ENCODE data around the gene S100A11. TPM values are rescaled to one million over a fixed set of nuclear protein-coding genes. Genes with fewer than 3 reads are reported as not detected.

Gene S100A11
- polyA plus RNA-seq, 1 experiment, result 1,269 TPM

GRCh38 chr1:152071123-152071522 is 34.3 kb upstream of the S100A11 start:
- no peak for TF ChIP-seq CTCF (IDR thresholded peaks at IDR 0.05; ENCODE audit: insufficient read depth, low read depth, low read length)
- no peak overlapping the region for H3K4me3 ChIP-seq (ENCODE audit: low read depth, low read length)
- ChIA-PET CTCF (interaction anchor here (0.9 kb wide), 1 partner anchor 71 kb away, joined by 3 read pairs; no protein-coding TSS in a partner anchor), POLR2A (no interaction called here)
- no peaks in the 10 kb centered on the region for H3K36me3 ChIP-seq (ENCODE audit: control insufficient read depth, insufficient read depth, low read length)
- H3K27me3 ChIP-seq (ENCODE audit: control insufficient read depth, insufficient read depth, low read length), result peaks cover 2% of the 10 kb centered on the region; the same call in 1 of the 2 replicates
- DNase-seq (ENCODE audit: low read depth), result no peak

GRCh38 chr1:152067929-152068328 is 31.1 kb upstream of the S100A11 start:
- peaks cover 2% of the 10 kb centered on the region; the same call in 1 of the 2 replicates for H3K27me3 ChIP-seq (ENCODE audit: control insufficient read depth, insufficient read depth, low read length)
- ChIA-PET CTCF (interaction anchor here (0.8 to 2.0 kb wide), 2 partner anchors 15 kb away, joined by 3 to 8 read pairs; no protein-coding TSS in a partner anchor), POLR2A (no interaction called here)
- DNase-seq (ENCODE audit: low read depth), result no peak
- H3K36me3 ChIP-seq (ENCODE audit: control insufficient read depth, insufficient read depth, low read length), result no peaks in the 10 kb centered on the region
- TF ChIP-seq CTCF (IDR thresholded peaks at IDR 0.05; ENCODE audit: insufficient read depth, low read depth, low read length), result no peak
- no peak overlapping the region for H3K4me3 ChIP-seq (ENCODE audit: low read depth, low read length)

GRCh38 chr1:152067150-152067549 is 30.3 kb upstream of the S100A11 start:
- DNase-seq (ENCODE audit: low read depth), result no peak
- H3K36me3 ChIP-seq (ENCODE audit: control insufficient read depth, insufficient read depth, low read length), result no peaks in the 10 kb centered on the region
- POLR2A ChIA-PET, result no interaction called here
- CTCF ChIA-PET, result interaction anchor here (2.0 kb wide), 1 partner anchor 14 kb away, joined by 8 read pairs; no protein-coding TSS in a partner anchor
- no peak overlapping the region for H3K4me3 ChIP-seq (ENCODE audit: low read depth, low read length)
- TF ChIP-seq CTCF (IDR thresholded peaks at IDR 0.05; ENCODE audit: insufficient read depth, low read depth, low read length), result no peak
- H3K27me3 ChIP-seq (ENCODE audit: control insufficient read depth, insufficient read depth, low read length), result peaks cover 2% of the 10 kb centered on the region

- no peak for TF ChIP-seq CTCF (IDR thresholded peaks at IDR 0.05; ENCODE audit: insufficient read depth, low read depth, low read length)
- H3K27me3 ChIP-seq (ENCODE audit: control insufficient read depth, insufficient read depth, low read length), result peaks cover 8% of the 10 kb centered on the region
- no peak overlapping the region for H3K4me3 ChIP-seq (ENCODE audit: low read depth, low read length)
- no peak for DNase-seq (ENCODE audit: low read depth)
- no peaks in the 10 kb centered on the region for H3K36me3 ChIP-seq (ENCODE audit: control insufficient read depth, insufficient read depth, low read length)
- POLR2A ChIA-PET, result no interaction called here
- CTCF ChIA-PET, result interaction anchor here (2.0 kb wide), 1 partner anchor 9 kb away, joined by 5 read pairs; no protein-coding TSS in a partner anchor
Observed at GRCh38 chr1:152061952-152062351, 25.1 kb upstream of the S100A11 start.

GRCh38 chr1:152053375-152053774 is 16.6 kb upstream of the S100A11 start:
- ChIA-PET CTCF (interaction anchor here (0.6 to 6.5 kb wide), 22 partner anchors 8 to 405 kb away, joined by 3 to 69 read pairs (median 4); no protein-coding TSS in a partner anchor), POLR2A (no interaction called here)
- H3K27me3 ChIP-seq (ENCODE audit: control insufficient read depth, insufficient read depth, low read length), result peaks cover 12% of the 10 kb centered on the region
- no peak overlapping the region for H3K4me3 ChIP-seq (ENCODE audit: low read depth, low read length)
- TF ChIP-seq CTCF (IDR thresholded peaks at IDR 0.05; ENCODE audit: insufficient read depth, low read depth, low read length), result no peak
- DNase-seq (ENCODE audit: low read depth), result no peak
- H3K36me3 ChIP-seq (ENCODE audit: control insufficient read depth, insufficient read depth, low read length), result no peaks in the 10 kb centered on the region

Measured in BJ (cell line).